Lung (tissue), 12 donors: Measurements from ENCODE around the gene CSNK1A1. TPM values are rescaled to one million over a fixed set of nuclear protein-coding genes. Genes with fewer than 3 reads are reported as not detected.

Source experiments
- ATAC-seq: fragments of 200-7000 bp; cut with Tn5 transposase; one replicate; pipeline ENCODE4 v1.9.1; 2020; ENCODE audit warnings: moderate number of reproducible peaks; ENCODE audit not compliant: insufficient read depth, low FRiP score
- DNase-seq, 3 donors: peaks; one replicate each; pipeline ENCODE4 v3.0.0-alpha.2; 2013 to 2017
- H3K27ac ChIP-seq, 2 donors: one replicate each; pipeline ENCODE4 v1.5.1; 2013; ENCODE audit warnings: mild to moderate bottlenecking in 2 of 2, moderate library complexity in 2 of 2, control low read depth in 1 of 2, inconsistent platforms in 1 of 2, low read depth in 1 of 2, low read length in 1 of 2
- H3K27me3 ChIP-seq, 3 donors: one replicate each; pipeline ENCODE4 v1.5.1; 2013; ENCODE audit warnings: low read length in 2 of 3; ENCODE audit not compliant: control insufficient read depth in 3 of 3, insufficient read depth in 3 of 3
- H3K36me3 ChIP-seq, 4 donors: one replicate each; pipeline ENCODE4 v1.5.1; 2013; ENCODE audit warnings: low read length in 4 of 4, mild to moderate bottlenecking in 1 of 4, moderate library complexity in 1 of 4; ENCODE audit not compliant: control insufficient read depth in 4 of 4, insufficient read depth in 4 of 4
- H3K4me1 ChIP-seq, 5 donors: one replicate each; pipeline ENCODE4 v1.5.1; 2013; ENCODE audit warnings: low read length in 5 of 5, mild to moderate bottlenecking in 2 of 5, moderate library complexity in 1 of 5; ENCODE audit not compliant: control insufficient read depth in 5 of 5, insufficient read depth in 5 of 5
- H3K4me3 ChIP-seq: one replicate; pipeline ENCODE4 v1.5.1; 2013; ENCODE audit warnings: mild to moderate bottlenecking, control low read depth, moderate library complexity
- H3K9ac ChIP-seq, 2 donors: one replicate each; pipeline ENCODE4 v1.5.1; 2013; ENCODE audit warnings: low read length in 2 of 2, control low read depth in 1 of 2; ENCODE audit not compliant: insufficient read depth in 1 of 2
- H3K9me3 ChIP-seq, 4 donors: one replicate each; pipeline ENCODE4 v1.5.1; 2013; ENCODE audit warnings: low read length in 3 of 4, mild to moderate bottlenecking in 1 of 4, moderate library complexity in 1 of 4; ENCODE audit not compliant: control insufficient read depth in 4 of 4, insufficient read depth in 3 of 4
- WGBS, 2 donors: extraction: QIAGEN DNeasy Blood & Tissue Kit; methylation state at CpG; one replicate each; pipeline ENCODE4 v1.1.7; 2013; 5-methylcytosine and 5-hydroxymethylcytosine counted together
- polyA plus RNA-seq, 2 donors: library from polyadenylated mRNA; stranded (reverse); fragments of 200-250 nt; gene quantifications; one replicate each; pipeline ENCODE4 v1.2.1, GENCODE V29; 2013
- total RNA-seq, 2 donors: library from RNA; depleted of rRNA in 1 of 2; stranded (reverse); fragments of >200 nt in 1 of 2; gene quantifications; one replicate each; pipeline ENCODE4 v1.2.1, GENCODE V29; 2014 to 2021
- TF ChIP-seq, protein P1 (sequence below): IDR thresholded peaks from 2 replicates; pipeline ENCODE4 v1.5.1; 2012; ENCODE audit warnings: mild to moderate bottlenecking; ENCODE audit errors: control extremely low read depth, extremely low read depth
- donor health status: control.
- donor health status: control.
- donor health status: Bipolar disorder and iron deficiency.
- donor health status: healthy.
- donor health status: DM: yes; HTN: yes; CAD: no.

The CSNK1A1 gene
- total and polyA plus RNA-seq, 4 donors: 48.6 to 299 (median 193) TPM

- Histone ChIP-seq H3K9ac (no peak overlapping the region), H3K36me3 (no peaks in the 10 kb centered on the region), H3K9me3 (no peaks in the 10 kb centered on the region), H3K27ac (peak overlapping the region; percentile 7 to 83), H3K4me3 (no peak overlapping the region), H3K27me3 (no peaks in the 10 kb centered on the region), H3K4me1 (peaks cover 0 to 10% (median 0%) of the 10 kb centered on the region in 5 donors)
- WGBS, 2 donors: 94% methylated on average over 7 of the region's 7 CpGs
- DNase-seq (no peak), ATAC-seq (no peak)
- TF ChIP-seq, protein P1, sequence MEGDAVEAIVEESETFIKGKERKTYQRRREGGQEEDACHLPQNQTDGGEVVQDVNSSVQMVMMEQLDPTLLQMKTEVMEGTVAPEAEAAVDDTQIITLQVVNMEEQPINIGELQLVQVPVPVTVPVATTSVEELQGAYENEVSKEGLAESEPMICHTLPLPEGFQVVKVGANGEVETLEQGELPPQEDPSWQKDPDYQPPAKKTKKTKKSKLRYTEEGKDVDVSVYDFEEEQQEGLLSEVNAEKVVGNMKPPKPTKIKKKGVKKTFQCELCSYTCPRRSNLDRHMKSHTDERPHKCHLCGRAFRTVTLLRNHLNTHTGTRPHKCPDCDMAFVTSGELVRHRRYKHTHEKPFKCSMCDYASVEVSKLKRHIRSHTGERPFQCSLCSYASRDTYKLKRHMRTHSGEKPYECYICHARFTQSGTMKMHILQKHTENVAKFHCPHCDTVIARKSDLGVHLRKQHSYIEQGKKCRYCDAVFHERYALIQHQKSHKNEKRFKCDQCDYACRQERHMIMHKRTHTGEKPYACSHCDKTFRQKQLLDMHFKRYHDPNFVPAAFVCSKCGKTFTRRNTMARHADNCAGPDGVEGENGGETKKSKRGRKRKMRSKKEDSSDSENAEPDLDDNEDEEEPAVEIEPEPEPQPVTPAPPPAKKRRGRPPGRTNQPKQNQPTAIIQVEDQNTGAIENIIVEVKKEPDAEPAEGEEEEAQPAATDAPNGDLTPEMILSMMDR: no peak
Measured at GRCh38 chr5:149443210-149443609, 108.0 kb downstream of the CSNK1A1 start.

DNA sequence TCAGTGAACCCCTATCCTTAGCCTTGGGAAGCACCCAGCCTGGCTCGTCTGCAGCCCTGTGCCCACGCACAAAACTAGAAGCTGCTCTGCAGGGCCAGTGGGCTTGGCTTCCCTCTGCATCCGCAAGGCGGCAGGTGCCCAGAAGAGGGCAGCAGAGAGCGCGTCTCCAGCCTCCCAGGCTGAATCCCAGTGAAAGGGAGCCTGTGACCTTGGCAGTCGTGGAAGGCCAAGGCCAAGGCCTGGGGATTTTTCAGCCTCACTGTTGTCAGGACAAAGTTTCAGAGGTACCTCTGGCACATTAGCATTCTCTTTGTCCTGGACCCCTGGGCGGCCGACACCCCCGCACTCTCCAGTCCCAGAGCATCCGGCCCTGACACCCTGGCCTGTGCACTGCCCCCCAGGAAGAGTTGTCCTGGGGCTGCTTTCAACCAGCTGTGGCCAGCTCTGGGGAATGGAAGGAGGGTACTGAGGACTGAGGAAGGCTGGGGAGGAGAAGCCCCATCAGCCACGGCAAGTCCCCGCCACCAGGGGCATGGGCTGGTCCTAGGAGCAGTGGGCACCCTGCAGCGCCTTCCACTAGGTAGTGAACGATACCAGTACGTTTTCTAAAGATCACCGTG is 108.6 kb downstream of the CSNK1A1 start:
- WGBS, 2 donors: 44 to 51% methylated on average over 17 of the region's 17 CpGs

More for the DNA sequence above, 108.6 kb downstream of the CSNK1A1 start:
- H3K4me3 ChIP-seq: no peak overlapping the region
- DNase-seq (peak; percentile 79 to 88 (median 84)), ATAC-seq (peak; percentile 85)
- peak overlapping the region; percentile 13 to 83 for H3K27ac ChIP-seq
- H3K27me3 ChIP-seq: no peaks in the 10 kb centered on the region
- no peak overlapping the region for H3K9ac ChIP-seq
- TF ChIP-seq, protein P1: peak; percentile 84
- H3K36me3 ChIP-seq: no peaks in the 10 kb centered on the region
- H3K4me1 ChIP-seq: peaks cover 0 to 10% (median 0%) of the 10 kb centered on the region in 5 donors
- H3K9me3 ChIP-seq: no peaks in the 10 kb centered on the region

Other genes with a start within 250 kb of the CSNK1A1 start
- gene GRPEL2, start 205.9 kb downstream of the CSNK1A1 start, total RNA-seq: 10 to 100 TPM; 19.2 to 20.2 TPM
- gene GRPEL2, start 205.9 kb downstream of the CSNK1A1 start, polyA plus RNA-seq: 10 to 100 TPM in 1 of 2 donors, 1 to 10 TPM in 1; 6.6 to 12.7 TPM
- gene PCYOX1L, start 193.4 kb downstream of the CSNK1A1 start, total RNA-seq: 1 to 10 TPM; 7.9 to 9.3 TPM
- gene PCYOX1L, start 193.4 kb downstream of the CSNK1A1 start, polyA plus RNA-seq: 1 to 10 TPM; 4.8 to 6.8 TPM
- 1 to 10 TPM in 1 of 2 donors, under 1 TPM in 1; 0.34 to 1.3 TPM for gene IL17B, start 172.1 kb downstream of the CSNK1A1 start, total RNA-seq
- gene IL17B, start 172.1 kb downstream of the CSNK1A1 start, polyA plus RNA-seq: under 1 TPM; 0.26 to 0.44 TPM
- 1 to 10 TPM; 4.5 to 9.1 TPM for gene ARHGEF37, start 30.1 kb upstream of the CSNK1A1 start, total RNA-seq
- 1 to 10 TPM; 2.2 to 2.8 TPM for gene ARHGEF37, start 30.1 kb upstream of the CSNK1A1 start, polyA plus RNA-seq
- gene PPARGC1B, start 178.9 kb upstream of the CSNK1A1 start, total RNA-seq: 10 to 100 TPM in 1 of 2 donors, 1 to 10 TPM in 1; 2.0 to 11.0 TPM
- gene PPARGC1B, start 178.9 kb upstream of the CSNK1A1 start, polyA plus RNA-seq: 1 to 10 TPM; 1.4 to 2.9 TPM